ENCODE results near the gene CIDEC.

- TF ChIP-seq CTCF (IDR thresholded peaks at IDR 0.05; ENCODE audit: low read depth, low read length, poor library complexity, severe bottlenecking) (no peak), EZH2phosphoT487 (IDR thresholded peaks at IDR 0.05; ENCODE audit: borderline replicate concordance, low read length) (no peak)
These were observed 32.4 kb upstream of the CIDEC start for GRCh38 chr3:9912294-9912935.

Measured in DOHH2 (cell line).